Measurements from ENCODE around the gene SPG21. TPM values are rescaled to one million over a fixed set of nuclear protein-coding genes. Genes with fewer than 3 reads are reported as not detected.

SPG21 gene
- polyA plus RNA-seq, 3 donors: 97.8 to 121 (median 113) TPM

- DNase-seq (ENCODE audit: extremely low read depth in 1 of 11, low read depth in 9 of 11, low spot score in 4 of 11): no peak
Measured at GRCh38 chr15:64919721-64920120, 70.0 kb downstream of the SPG21 start.

- DNase-seq (ENCODE audit: extremely low read depth in 1 of 11, low read depth in 9 of 11, low spot score in 4 of 11): no peak
Measured at GRCh38 chr15:64917211-64917610, 72.5 kb downstream of the SPG21 start.

- DNase-seq (ENCODE audit: extremely low read depth in 1 of 11, low read depth in 9 of 11, low spot score in 4 of 11): no peak
Measured at GRCh38 chr15:64916365-64916764, 73.3 kb downstream of the SPG21 start.

- DNase-seq (ENCODE audit: extremely low read depth in 1 of 11, low read depth in 9 of 11, low spot score in 4 of 11): no peak
Measured at GRCh38 chr15:64915518-64916227, 74.0 kb downstream of the SPG21 start.

Other genes with a start within 250 kb of the SPG21 start
- gene RBPMS2, start 214.3 kb downstream of the SPG21 start, polyA plus RNA-seq (ENCODE audit: insufficient read length in 3 of 3): 10 to 100 TPM; 10.7 to 14.1 (median 13.5) TPM
- 10 to 100 TPM; 11.6 to 17.4 (median 12.7) TPM for gene PIF1, start 164.3 kb downstream of the SPG21 start, polyA plus RNA-seq (ENCODE audit: insufficient read length in 3 of 3)
- 10 to 100 TPM; 15.4 to 19.6 (median 18.9) TPM for gene PLEKHO2, start 148.0 kb downstream of the SPG21 start, polyA plus RNA-seq (ENCODE audit: insufficient read length in 3 of 3)
- 1 to 10 TPM; 5.3 to 8.5 (median 6.0) TPM for gene ANKDD1A, start 78.0 kb downstream of the SPG21 start, polyA plus RNA-seq (ENCODE audit: insufficient read length in 3 of 3)
- 10 to 100 TPM; 14.3 to 19.4 (median 15.7) TPM for gene MTFMT, start 39.7 kb upstream of the SPG21 start, polyA plus RNA-seq (ENCODE audit: insufficient read length in 3 of 3)
- gene SLC51B, start 55.5 kb upstream of the SPG21 start, polyA plus RNA-seq (ENCODE audit: insufficient read length in 3 of 3): 10 to 100 TPM; 10.5 to 12.8 (median 10.9) TPM
- gene RASL12, start 78.1 kb upstream of the SPG21 start, polyA plus RNA-seq (ENCODE audit: insufficient read length in 3 of 3): 1 to 10 TPM; 5.7 to 8.4 (median 5.7) TPM
- under 1 TPM; 0.03 to 0.12 (median 0.05) TPM for gene KBTBD13, start 86.8 kb upstream of the SPG21 start, polyA plus RNA-seq (ENCODE audit: insufficient read length in 3 of 3)
- gene UBAP1L, start 125.3 kb upstream of the SPG21 start, polyA plus RNA-seq (ENCODE audit: insufficient read length in 3 of 3): 1 to 10 TPM; 3.9 to 9.1 (median 4.3) TPM
- gene PDCD7, start 143.9 kb upstream of the SPG21 start, polyA plus RNA-seq (ENCODE audit: insufficient read length in 3 of 3): 10 to 100 TPM; 28.5 to 32.4 (median 30.4) TPM
- gene CLPX, start 195.4 kb upstream of the SPG21 start, polyA plus RNA-seq (ENCODE audit: insufficient read length in 3 of 3): 10 to 100 TPM; 64.3 to 75.7 (median 73.0) TPM
- 1 to 10 TPM; 3.1 to 3.5 (median 3.2) TPM for gene CILP, start 221.6 kb upstream of the SPG21 start, polyA plus RNA-seq (ENCODE audit: insufficient read length in 3 of 3)